Ureter (tissue), 1 donor: ENCODE data around the gene TSPAN5. TPM values are rescaled to one million over a fixed set of nuclear protein-coding genes. Genes with fewer than 3 reads are reported as not detected.
"Not testable (repeated sequence)": the region's sequence is repeated elsewhere in the genome, so short reads cannot be mapped to it uniquely, and the experiment has no call there.

ENCODE experiments used
- DNase-seq: peaks from one replicate; pipeline ENCODE4 v3.0.0-alpha.2; 2020; ENCODE audit warnings: low spot score
- total RNA-seq: library from RNA; stranded (reverse); gene quantifications from one replicate; pipeline ENCODE4 v1.2.4, GENCODE V29; 2023
- donor health status: DM: yes; HTN: yes; CAD: no.

Gene TSPAN5
- total RNA-seq, 1 donor from 2014 or later, result 14.2 TPM

DNA sequence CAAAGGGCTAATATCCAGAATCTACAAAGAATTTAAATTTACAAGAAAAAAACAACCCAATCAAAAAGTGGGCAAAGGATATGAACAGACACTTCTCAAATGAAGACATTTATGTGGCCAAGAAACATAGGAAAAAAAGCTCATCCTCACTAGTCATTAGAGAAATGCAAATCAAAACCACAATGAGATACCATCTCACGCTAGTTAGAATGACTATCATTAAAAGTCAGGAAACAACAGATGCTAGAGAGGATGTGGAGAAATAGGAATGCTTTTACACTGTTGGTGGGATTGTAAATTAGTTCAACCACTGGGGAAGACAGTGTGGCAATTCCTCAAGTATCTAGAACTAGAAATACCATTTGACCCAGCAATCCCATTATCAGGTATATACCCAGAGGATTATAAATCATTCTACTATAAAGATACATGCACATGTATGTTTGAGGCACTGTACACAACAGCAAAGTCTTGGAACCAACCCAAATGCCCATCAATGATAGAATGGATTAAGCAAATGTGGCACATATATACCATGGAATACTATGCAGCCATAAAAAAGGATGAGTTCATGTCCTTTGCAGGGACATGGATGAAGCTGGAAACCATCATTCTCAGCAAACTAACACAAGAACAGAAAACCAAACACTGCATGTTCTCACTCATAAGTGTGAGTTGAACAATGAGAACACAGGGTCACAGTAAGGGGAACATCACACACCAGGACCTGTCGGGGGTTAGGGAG is 197.1 kb downstream of the TSPAN5 start:
- not testable (repeated sequence) for DNase-seq

- DNase-seq, result not testable (repeated sequence)
Measured at GRCh38 chr4:98457422-98457821, 201.0 kb downstream of the TSPAN5 start.

DNA sequence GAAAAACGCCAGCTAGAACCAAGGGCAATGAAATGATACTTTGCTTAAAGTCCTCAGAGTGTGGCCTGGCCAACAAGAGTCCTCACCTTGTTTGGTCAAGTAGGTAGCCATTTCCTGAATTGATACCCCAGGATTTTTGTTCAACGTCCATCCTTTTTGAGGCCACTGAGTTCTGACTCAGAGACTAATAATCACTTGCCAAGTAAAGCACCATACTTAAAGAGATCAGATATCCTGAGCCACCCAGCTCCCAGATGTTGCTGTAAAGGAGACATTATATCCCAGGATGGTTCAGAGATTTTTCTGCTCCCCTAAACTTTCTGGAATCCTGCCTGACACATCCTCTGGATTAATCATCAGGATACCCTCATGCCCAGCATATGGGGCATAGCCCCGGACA is 206.3 kb downstream of the TSPAN5 start:
- no peak for DNase-seq

- no peak for DNase-seq
Measured at GRCh38 chr4:98448908-98449307, 209.5 kb downstream of the TSPAN5 start.

DNA sequence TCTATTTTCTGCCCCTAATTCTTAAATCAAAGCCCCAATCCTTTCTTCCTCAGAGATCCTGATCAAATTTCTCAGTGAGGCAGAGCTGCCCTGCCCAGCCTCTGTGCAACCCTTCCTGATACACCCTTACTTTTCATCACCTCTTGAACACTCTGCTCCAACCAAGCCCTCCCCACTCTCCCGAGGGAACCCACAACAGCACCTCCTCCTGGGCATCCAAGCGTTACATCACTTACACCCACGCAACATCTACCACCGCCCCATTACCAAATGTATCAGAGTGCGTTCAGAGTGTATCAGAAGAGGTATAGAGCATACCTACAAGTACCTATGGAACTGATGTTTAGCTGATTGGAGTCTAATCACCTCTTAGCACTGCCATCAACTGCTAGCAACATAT is 210.8 kb downstream of the TSPAN5 start:
- DNase-seq, result no peak

- no peak for DNase-seq
Measured at GRCh38 chr4:98446499-98447375, 211.7 kb downstream of the TSPAN5 start.

GRCh38 chr4:98444371-98444770 is 214.0 kb downstream of the TSPAN5 start:
- DNase-seq, result no peak

- no peak for DNase-seq
Measured at GRCh38 chr4:98434816-98435215, 223.6 kb downstream of the TSPAN5 start.

DNA sequence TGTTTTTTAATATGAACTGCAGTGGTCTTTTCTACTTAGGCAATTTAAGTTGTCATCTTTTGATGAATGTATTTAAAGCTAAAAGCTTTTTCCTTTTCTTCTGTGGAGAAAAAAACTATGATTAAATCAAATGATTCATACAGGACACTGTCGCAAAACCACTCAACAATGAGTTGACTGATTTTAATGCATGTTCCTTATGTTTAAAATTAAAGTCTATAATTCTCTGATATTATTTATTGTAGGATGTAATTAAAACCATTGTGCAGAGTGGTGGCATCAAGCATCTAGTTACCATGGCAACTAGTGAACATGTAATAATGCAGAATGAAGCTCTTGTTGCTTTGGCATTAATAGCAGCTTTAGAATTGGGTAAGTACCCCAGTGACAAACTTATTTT is 224.7 kb downstream of the TSPAN5 start:
- no peak for DNase-seq

GRCh38 chr4:98430708-98431403 is 227.6 kb downstream of the TSPAN5 start:
- DNase-seq, result no peak

DNA sequence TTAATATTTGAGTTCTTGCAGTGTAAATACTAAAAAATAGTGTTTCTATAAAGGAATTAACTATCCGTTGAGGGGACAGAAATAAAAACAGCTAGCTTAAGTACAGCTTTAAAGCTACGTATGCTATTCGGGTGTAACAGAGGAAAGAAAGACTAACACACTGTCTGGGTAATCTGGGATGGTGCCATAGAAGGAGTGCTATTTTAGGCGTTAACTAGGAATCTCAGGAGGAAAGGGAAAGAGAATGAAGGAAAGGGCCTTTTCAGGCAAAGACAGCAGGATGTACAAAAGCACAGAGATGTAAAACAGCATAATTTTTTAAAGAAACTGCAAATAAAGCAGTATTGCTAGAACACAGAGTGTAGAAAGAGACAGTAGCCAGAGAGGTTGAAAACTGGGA is 235.4 kb downstream of the TSPAN5 start:
- no peak for DNase-seq

DNA sequence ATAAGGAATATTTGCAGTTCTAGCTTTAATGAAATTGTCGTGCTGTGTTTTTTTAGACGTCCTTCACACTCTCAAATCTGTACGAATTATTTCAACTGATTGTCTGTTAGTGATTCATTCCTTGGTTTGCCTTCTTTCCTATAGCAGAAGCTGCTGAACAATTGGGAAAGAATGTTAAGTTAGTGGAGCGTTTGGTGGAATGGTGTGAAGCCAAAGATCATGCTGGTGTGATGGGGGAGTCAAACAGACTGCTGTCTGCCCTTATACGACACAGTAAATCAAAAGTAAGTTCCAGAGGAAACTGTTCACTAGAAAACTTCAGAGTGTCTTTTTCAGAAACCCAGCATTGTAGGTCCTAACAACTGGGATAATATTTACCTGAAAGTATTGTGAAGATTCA is 237.3 kb downstream of the TSPAN5 start:
- DNase-seq, result no peak
